ENCODE results near the gene ALG6.

DNA sequence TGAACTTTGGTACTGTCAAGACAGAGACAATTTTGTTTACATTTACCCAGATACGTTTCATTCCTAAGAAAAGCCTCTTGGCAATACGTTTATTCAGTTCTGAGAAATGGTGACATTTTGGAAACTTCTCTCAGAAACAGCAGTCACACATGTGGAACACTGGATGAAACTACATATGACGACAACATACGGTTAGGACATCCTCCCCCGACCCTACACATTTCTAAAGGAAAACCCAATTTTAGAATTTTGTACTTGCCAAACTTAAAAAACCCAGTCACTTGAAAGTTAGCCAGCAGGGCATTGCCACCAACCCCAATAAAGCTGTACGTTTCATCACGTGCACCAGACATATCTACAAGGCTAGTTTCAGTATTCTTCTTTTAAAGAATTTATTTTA lies 98.8 kb downstream of the ALG6 start:
- no peak for TF ChIP-seq CTCF (IDR thresholded peaks at IDR 0.05; ENCODE audit: low read length)
- no peak for TF ChIP-seq EZH2 (IDR thresholded peaks at IDR 0.05; ENCODE audit: borderline replicate concordance, low read length)
